Stimulated activated CD8-positive, alpha-beta memory T cell treated with anti-CD3 and anti-CD28 coated beads, Interleukin-2, amount 100 ng/mL, for 48 hours (primary cell): ENCODE results near the gene RSPH9.
A peak's percentile ranks its signal among the peaks of the same experiment; 100 is the strongest.
"Not testable (repeated sequence)": the region's sequence is repeated elsewhere in the genome, so short reads cannot be mapped to it uniquely, and the experiment has no call there.

ENCODE experiments used
- DNase-seq, 2 donors: peaks; one replicate each; pipeline ENCODE4 v3.0.0-alpha.2; 2020; ENCODE audit warnings: low read depth in 2 of 2

The RSPH9 gene

DNA sequence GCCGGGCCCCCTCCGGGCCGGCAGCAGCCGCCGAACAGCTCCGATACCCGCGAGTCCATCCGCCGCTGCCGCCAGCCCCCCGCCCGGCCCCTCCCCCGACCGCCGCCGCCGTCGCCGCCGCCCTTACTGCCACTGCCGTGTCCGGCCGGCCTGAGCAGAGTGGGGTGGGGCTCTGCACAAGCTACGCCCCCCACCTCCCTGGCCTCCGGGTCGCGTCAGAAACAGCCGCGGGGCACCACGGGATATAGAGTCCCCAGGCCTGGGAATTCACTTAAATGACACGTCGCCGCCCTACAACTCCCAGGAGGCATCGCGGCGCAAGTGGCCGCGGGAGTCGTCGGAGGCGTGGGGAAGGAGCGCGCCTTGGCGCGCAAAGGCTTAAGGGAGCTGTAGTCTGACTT lies 15.7 kb upstream of the RSPH9 start, which contains the start of gene GTPBP2:
Gene GTPBP2, minus strand, starts transcription at position 161 of the 401 bp plus-strand sequence. Its CDS starts 102 bp downstream, at position 59.
- peak; percentile 92 to 96 for DNase-seq

- peak; percentile 86 to 87 for DNase-seq
These were observed 15.1 kb upstream of the RSPH9 start for GRCh38 chr6:43629505-43630300.

DNA sequence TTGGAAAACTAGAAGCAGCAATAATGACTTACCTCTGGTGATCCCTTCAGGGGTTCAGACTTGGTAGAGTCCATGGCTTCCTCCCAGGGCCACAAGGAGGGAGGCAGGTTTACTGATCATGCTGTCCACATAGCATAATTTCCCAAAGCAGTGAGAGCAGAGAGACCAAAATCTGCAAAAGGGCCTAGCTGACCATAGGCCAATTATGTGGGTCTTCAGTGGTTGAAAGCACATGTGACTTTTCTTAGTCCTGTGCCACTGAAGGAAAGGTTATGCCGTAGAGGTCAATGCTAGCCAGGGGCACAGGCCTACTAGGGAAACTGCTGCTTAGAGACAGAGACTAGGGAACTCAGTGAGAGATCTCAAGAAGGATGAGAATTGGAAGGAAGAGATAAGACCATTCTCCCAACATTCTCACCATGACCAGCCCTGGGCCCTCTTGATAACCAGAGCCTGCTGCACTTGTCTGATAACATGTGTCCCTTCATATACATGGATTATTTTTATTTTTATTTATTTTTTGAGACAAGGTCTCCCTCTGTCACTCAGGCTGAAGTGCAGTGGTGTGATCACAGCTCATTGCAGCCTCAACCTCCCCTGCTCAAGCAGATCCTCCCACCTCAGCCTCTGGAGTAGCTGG lies 13.7 kb upstream of the RSPH9 start:
- DNase-seq, result no peak

DNA sequence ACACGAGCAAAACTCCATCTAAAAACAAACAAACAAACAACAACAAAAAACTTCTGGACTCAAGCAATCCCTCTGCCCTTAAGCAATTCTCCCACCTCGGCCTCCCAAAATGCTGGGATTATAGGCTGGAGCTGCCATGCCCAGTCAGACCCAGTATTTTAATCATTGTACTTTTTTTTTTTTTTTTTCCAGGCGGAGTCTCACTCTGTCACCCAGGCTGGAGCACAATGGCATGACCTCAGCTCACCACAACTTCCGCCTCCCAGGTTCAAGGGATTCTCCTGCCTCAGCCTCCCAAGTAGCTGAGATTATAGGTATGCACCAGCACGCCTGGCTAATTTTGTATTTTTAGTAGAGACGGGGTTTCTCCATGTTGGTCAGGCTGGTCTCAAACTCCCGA lies 11.8 kb upstream of the RSPH9 start:
- DNase-seq, result not testable (repeated sequence)

- no peak for DNase-seq
These were observed 10.0 kb upstream of the RSPH9 start for GRCh38 chr6:43634702-43635303.

- DNase-seq, result peak; percentile 78 to 86
These were observed 9.2 kb upstream of the RSPH9 start, which contains the start of gene MAD2L1BP for GRCh38 chr6:43635387-43636307. Gene MAD2L1BP (plus strand): TSS chr6:43635840. CDS start chr6:43635876, 36 bp downstream.

GRCh38 chr6:43636308-43636659 lies 8.6 kb upstream of the RSPH9 start:
- DNase-seq, result no peak

GRCh38 chr6:43639984-43640800 lies 4.6 kb upstream of the RSPH9 start:
- no peak for DNase-seq

- no peak for DNase-seq
These were observed 753 bp downstream of the RSPH9 start for GRCh38 chr6:43645613-43645964.

DNA sequence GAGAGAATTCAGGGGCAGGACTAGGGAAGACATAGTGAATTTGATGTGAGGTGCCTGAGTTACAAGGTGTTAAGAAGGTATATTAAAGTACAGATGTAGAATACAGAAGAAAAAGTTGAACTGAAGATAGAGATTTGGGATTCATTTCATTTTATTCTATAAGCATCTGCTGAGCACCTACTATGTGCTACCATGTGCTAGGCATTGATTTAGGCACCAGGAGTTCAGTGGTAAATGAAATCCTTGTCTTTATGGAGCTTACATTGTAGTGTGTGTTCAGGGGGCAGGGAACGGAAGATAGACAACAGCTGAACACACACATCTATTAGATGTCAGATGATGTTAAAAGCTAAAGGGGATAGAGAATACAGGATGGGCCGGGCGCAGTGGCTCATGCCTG lies 2.8 kb downstream of the RSPH9 start:
- no peak for DNase-seq

DNA sequence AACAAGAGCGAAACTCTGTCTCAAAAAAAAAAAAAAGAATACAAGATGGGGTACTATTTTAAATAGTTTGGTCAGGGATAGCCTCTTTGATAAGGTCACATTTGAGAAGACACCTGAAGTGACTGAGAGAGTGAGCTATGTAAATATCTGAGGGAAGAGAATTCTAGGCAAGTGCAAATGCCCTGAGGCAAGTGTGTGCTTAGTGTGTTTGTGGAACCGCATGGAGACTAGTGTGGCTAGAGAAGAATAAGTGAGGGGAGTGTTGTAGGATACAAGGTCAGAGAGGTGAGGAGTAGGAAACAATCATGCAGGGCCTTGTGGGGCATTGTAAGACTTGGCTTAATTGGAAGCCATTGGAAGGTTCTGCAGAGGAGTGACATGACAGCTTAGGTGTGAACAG lies 3.4 kb downstream of the RSPH9 start:
- DNase-seq, result no peak

DNA sequence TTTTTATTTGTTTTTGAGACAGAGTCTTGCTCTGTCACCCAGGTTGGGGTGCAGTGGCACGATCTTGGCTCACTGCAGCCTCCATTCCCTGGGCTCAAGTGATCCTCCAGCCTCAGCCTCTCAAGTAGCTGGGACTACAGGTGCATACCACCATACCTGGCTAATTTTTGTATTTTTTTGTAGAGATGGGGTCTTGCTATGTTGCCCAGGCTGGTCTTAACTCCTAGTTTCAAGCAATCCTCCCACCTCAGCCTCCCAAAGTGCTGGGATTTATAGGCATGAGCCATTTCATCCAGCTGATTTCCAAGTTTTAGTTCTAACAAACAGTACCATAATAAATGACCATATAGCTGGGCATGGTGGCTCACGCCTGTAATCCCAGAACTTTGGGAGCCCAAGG lies 8.0 kb downstream of the RSPH9 start:
- DNase-seq, result not testable (repeated sequence)

- no peak for DNase-seq
These were observed 12.5 kb downstream of the RSPH9 start for GRCh38 chr6:43657221-43657802.

DNA sequence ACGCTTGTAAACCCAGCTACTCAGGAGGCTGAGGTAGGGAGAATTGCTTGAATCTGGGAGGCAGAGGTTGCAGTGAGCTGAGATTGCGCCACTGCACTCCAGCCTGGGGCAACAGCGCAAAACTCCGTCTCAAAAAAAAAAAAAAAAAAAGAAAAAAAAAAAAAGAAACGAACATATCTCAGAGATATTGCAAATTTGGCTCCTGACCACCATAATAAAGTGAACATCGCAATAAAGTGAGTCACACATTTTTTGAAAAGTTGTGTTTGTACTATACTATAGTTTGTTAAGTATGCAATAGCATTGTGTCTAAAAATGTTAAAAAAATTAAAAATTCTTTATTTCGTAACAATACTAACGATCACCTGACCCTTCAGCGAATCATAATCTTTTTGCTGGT lies 13.3 kb downstream of the RSPH9 start:
- DNase-seq, result no peak

DNA sequence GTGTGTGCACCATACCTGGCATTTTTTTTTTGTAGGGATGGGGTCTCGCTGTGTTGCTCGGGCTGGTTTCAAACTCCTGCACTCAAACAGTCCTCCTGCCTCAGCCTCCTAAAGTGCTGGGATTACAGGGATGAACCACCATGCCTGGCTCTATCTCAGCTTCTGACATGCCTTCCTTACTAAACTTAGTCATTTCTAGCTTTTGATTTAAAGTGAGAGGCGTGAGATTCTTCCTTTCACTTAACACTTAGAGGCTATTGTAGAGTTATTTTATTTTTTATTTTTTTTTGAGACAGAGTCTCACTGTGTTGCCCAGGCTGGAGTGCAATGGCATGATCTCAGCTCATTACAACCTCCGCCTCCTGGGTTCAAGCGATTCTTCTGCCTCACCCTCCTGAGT lies 18.1 kb downstream of the RSPH9 start:
- not testable (repeated sequence) for DNase-seq

- DNase-seq, result no peak
These were observed 20.5 kb downstream of the RSPH9 start for GRCh38 chr6:43665376-43665775.

DNA sequence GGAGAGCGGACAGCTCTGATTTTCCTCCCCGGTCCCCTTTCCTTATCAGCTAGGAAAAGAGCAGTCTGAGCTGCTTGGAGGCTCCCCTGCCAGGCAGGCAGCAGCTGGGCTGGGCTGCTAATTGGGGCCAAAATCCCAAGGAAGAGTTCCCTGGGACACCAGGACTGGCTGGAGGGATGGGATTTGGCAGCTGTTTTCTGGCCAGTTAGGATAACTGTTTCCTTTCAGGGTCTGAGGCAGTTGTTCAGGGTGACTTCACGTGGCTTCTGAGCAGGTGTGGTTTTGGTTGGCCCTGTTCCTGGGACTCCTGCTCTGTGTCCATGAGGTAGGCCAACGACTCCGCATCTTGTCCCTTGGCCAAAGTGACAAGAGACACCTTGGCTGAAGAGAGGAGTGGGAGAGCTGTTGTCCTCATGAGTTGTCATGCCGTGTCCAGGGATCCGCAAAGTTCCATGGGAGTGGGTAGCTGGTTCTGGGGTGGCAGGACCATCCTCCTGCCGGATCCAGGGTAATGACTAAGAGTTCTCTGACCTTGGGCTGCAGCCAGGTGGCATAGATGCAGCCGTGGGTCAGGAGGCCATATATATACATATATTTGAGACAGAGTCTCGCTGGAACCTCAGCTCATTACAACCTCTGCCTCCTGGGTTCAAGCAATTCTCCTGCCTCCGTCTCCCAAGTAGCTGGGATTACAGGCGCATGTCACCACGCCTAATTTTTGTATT lies 21.5 kb downstream of the RSPH9 start:
- DNase-seq, result no peak

GRCh38 chr6:43667245-43668150 lies 22.7 kb downstream of the RSPH9 start:
- DNase-seq, result peak; percentile 58 to 82
